Mucosa of stomach (tissue), 1 donor: ENCODE results near the gene NCK2.
"Not testable (repeated sequence)": the region's sequence is repeated elsewhere in the genome, so short reads cannot be mapped to it uniquely, and the experiment has no call there.

Source experiments
- H3K27me3 ChIP-seq: one replicate; pipeline ENCODE4 v1.7.0; 2013; ENCODE audit warnings: mild to moderate bottlenecking, low read length; ENCODE audit not compliant: control insufficient read depth, insufficient read depth
- H3K36me3 ChIP-seq: one replicate; pipeline ENCODE4 v1.7.0; 2013; ENCODE audit warnings: low read length; ENCODE audit not compliant: control insufficient read depth, insufficient read depth
- H3K4me1 ChIP-seq: one replicate; pipeline ENCODE4 v1.7.0; 2013; ENCODE audit warnings: mild to moderate bottlenecking, low read length; ENCODE audit not compliant: control insufficient read depth, insufficient read depth
- H3K4me3 ChIP-seq: one replicate; pipeline ENCODE4 v1.7.0; 2013; ENCODE audit warnings: low read length
- H3K9ac ChIP-seq: one replicate; pipeline ENCODE4 v1.7.0; 2013; ENCODE audit warnings: mild to moderate bottlenecking, low read length, moderate library complexity
- H3K9me3 ChIP-seq: one replicate; pipeline ENCODE4 v1.7.0; 2013; ENCODE audit warnings: mild to moderate bottlenecking, low read length, moderate library complexity; ENCODE audit not compliant: control insufficient read depth
- donor health status: Pancreatic carcinoma.

The NCK2 gene

GRCh38 chr2:105761931-105762515, 17.3 kb downstream of the NCK2 start:
- H3K4me3 ChIP-seq, result no peak overlapping the region
- no peaks in the 10 kb centered on the region for H3K27me3 ChIP-seq
- H3K9ac ChIP-seq, result no peak overlapping the region
- H3K36me3 ChIP-seq, result no peaks in the 10 kb centered on the region
- H3K9me3 ChIP-seq, result no peaks in the 10 kb centered on the region
- peaks cover 17% of the 10 kb centered on the region for H3K4me1 ChIP-seq

- H3K27me3 ChIP-seq, result no peaks in the 10 kb centered on the region
- peaks cover 23% of the 10 kb centered on the region for H3K4me1 ChIP-seq
- no peaks in the 10 kb centered on the region for H3K36me3 ChIP-seq
- no peak overlapping the region for H3K4me3 ChIP-seq
- H3K9ac ChIP-seq, result no peak overlapping the region
- no peaks in the 10 kb centered on the region for H3K9me3 ChIP-seq
Measured at GRCh38 chr2:105763076-105763475, 18.4 kb downstream of the NCK2 start.

GRCh38 chr2:105764059-105764458, 19.3 kb downstream of the NCK2 start:
- no peak overlapping the region for H3K4me3 ChIP-seq
- no peaks in the 10 kb centered on the region for H3K27me3 ChIP-seq
- no peaks in the 10 kb centered on the region for H3K9me3 ChIP-seq
- H3K9ac ChIP-seq, result no peak overlapping the region
- H3K36me3 ChIP-seq, result no peaks in the 10 kb centered on the region
- peaks cover 23% of the 10 kb centered on the region for H3K4me1 ChIP-seq

GRCh38 chr2:105765415-105766299, 20.9 kb downstream of the NCK2 start:
- H3K27me3 ChIP-seq, result no peaks in the 10 kb centered on the region
- no peak overlapping the region for H3K4me3 ChIP-seq
- H3K36me3 ChIP-seq, result no peaks in the 10 kb centered on the region
- no peak overlapping the region for H3K9ac ChIP-seq
- no peaks in the 10 kb centered on the region for H3K9me3 ChIP-seq
- H3K4me1 ChIP-seq, result peaks cover 23% of the 10 kb centered on the region

DNA sequence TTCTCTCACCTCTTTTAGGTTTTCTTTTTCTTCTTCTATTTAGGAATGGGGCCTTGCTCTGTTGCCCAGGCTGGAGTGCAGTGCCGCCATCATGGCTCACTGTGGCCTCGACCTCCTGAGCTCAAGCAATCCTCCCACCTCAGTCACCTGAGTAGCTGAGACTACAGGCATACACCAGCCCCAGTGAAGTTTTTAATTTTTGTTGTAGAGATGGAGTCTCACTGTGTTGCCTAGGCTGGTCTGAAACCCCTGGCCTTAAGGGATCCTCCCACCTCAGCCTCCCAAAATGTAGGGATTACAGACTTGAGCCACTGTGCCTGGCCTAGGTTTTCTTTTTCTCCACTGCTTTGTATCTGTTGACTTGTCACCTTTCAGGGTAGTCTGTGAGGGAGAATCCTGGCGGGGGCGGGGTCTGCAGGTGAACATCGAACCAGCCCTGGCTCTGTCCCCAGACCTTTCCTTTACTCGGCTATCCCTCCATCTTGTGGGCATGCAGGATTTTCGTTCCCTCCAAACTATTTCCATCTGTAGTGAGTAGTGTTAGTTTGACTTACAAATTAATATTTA, 21.7 kb downstream of the NCK2 start:
- Histone ChIP-seq H3K9ac (no peak overlapping the region), H3K27me3 (no peaks in the 10 kb centered on the region), H3K9me3 (no peaks in the 10 kb centered on the region), H3K36me3 (no peaks in the 10 kb centered on the region), H3K4me3 (no peak overlapping the region), H3K4me1 (peaks cover 16% of the 10 kb centered on the region)

DNA sequence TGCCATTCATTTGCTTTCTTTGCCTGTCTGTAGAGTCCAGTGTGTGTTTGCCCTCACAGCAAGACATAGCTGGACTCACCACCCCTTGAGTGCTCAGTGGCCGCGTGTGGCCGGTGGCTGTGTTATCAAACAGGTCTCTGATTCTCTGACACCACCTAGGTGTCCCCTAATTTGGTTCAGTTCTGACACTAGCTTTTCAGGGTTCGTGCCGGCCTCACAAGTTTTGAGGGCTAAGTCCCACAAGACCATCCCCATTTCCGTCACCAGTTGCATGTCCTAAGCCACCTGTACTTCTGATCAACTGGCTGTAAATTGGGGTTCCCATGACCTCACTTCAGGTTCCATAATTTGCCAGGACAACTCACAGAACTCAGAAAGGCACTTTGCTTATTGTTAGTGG, 23.5 kb downstream of the NCK2 start:
- Histone ChIP-seq H3K9me3 (no peaks in the 10 kb centered on the region), H3K27me3 (no peaks in the 10 kb centered on the region), H3K4me3 (no peak overlapping the region), H3K36me3 (no peaks in the 10 kb centered on the region), H3K9ac (no peak overlapping the region), H3K4me1 (peaks cover 16% of the 10 kb centered on the region)

DNA sequence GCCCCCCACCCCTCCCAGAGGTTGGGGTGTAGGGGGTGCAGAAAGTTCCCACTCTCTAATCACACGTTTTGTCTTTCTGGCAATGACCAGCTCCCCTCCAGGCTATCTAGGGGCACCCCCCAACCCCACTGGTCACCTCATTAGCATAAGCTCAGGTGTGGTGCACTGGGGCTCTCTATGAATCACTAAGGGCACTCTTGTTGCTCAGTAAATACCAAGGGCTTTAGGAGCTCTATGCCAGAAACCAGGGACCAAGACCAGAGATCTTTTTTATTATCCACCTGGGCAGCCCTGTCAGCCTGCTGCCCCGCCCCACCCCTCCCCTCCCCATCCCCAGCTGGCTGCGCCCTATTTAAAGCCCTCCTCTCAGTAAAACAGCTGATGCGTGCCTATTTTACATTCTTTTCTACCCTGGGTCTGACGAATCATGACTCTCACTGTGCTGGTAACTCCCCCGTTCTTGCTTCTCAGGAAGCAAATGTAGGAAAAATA, 24.3 kb downstream of the NCK2 start:
- Histone ChIP-seq H3K9ac (no peak overlapping the region), H3K9me3 (no peaks in the 10 kb centered on the region), H3K36me3 (no peaks in the 10 kb centered on the region), H3K4me1 (peaks cover 16% of the 10 kb centered on the region), H3K27me3 (no peaks in the 10 kb centered on the region), H3K4me3 (no peak overlapping the region)

- no peak overlapping the region for H3K9ac ChIP-seq
- H3K9me3 ChIP-seq, result no peaks in the 10 kb centered on the region
- peaks cover 16% of the 10 kb centered on the region for H3K4me1 ChIP-seq
- no peaks in the 10 kb centered on the region for H3K36me3 ChIP-seq
- no peak overlapping the region for H3K4me3 ChIP-seq
- H3K27me3 ChIP-seq, result no peaks in the 10 kb centered on the region
Measured at GRCh38 chr2:105769504-105769903, 24.8 kb downstream of the NCK2 start.

GRCh38 chr2:105770149-105770548, 25.4 kb downstream of the NCK2 start:
- Histone ChIP-seq H3K4me1 (peaks cover 16% of the 10 kb centered on the region), H3K36me3 (no peaks in the 10 kb centered on the region), H3K27me3 (no peaks in the 10 kb centered on the region), H3K9me3 (no peaks in the 10 kb centered on the region), H3K4me3 (no peak overlapping the region), H3K9ac (no peak overlapping the region)

- H3K9me3 ChIP-seq, H3K27me3 ChIP-seq, H3K4me3 ChIP-seq, H3K9ac ChIP-seq, H3K36me3 ChIP-seq: not testable (repeated sequence)
- H3K4me1 ChIP-seq, result peaks cover 19% of the 10 kb centered on the region
Measured at GRCh38 chr2:105771291-105771690, 26.6 kb downstream of the NCK2 start.

GRCh38 chr2:105771836-105772235, 27.1 kb downstream of the NCK2 start:
- Histone ChIP-seq H3K36me3 (no peaks in the 10 kb centered on the region), H3K4me3 (no peak overlapping the region), H3K9ac (no peak overlapping the region), H3K9me3 (no peaks in the 10 kb centered on the region), H3K27me3 (no peaks in the 10 kb centered on the region), H3K4me1 (peaks cover 19% of the 10 kb centered on the region)

- no peaks in the 10 kb centered on the region for H3K27me3 ChIP-seq
- no peak overlapping the region for H3K9ac ChIP-seq
- H3K4me1 ChIP-seq, result peaks cover 19% of the 10 kb centered on the region
- H3K36me3 ChIP-seq, result no peaks in the 10 kb centered on the region
- no peak overlapping the region for H3K4me3 ChIP-seq
- H3K9me3 ChIP-seq, result no peaks in the 10 kb centered on the region
Measured at GRCh38 chr2:105772362-105772761, 27.6 kb downstream of the NCK2 start.
